Measurements from ENCODE around the gene MRGPRD. TPM values are rescaled to one million over a fixed set of nuclear protein-coding genes. Genes with fewer than 3 reads are reported as not detected.

MRGPRD gene
- total and polyA plus RNA-seq, 2 donors (not counting 1 experiment from before 2014, with no cell fraction given) = not detected

DNA sequence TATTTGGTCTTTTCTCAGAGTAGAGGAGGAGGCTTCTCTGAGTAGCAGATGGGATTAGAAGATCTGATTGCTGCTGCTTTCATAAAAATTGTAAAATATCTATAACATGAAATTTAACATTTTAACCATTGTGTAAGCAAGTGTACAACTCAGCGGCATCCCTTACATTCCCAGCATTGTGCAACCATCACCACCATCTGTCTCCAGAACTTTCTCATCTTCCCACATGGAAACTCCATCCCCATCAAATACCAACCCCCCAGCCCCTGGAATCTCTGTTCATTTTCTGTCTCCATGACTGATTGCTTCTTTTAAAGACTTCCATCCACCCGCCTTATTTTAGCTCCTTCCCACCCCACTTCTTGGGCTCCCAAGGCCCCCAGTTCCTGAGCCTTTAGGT, 32.3 kb downstream of the MRGPRD start:
- TF ChIP-seq EZH2 (IDR thresholded peaks at IDR 0.05; ENCODE audit: low read length, missing control alignments) = no peak
- TF ChIP-seq, protein P1, sequence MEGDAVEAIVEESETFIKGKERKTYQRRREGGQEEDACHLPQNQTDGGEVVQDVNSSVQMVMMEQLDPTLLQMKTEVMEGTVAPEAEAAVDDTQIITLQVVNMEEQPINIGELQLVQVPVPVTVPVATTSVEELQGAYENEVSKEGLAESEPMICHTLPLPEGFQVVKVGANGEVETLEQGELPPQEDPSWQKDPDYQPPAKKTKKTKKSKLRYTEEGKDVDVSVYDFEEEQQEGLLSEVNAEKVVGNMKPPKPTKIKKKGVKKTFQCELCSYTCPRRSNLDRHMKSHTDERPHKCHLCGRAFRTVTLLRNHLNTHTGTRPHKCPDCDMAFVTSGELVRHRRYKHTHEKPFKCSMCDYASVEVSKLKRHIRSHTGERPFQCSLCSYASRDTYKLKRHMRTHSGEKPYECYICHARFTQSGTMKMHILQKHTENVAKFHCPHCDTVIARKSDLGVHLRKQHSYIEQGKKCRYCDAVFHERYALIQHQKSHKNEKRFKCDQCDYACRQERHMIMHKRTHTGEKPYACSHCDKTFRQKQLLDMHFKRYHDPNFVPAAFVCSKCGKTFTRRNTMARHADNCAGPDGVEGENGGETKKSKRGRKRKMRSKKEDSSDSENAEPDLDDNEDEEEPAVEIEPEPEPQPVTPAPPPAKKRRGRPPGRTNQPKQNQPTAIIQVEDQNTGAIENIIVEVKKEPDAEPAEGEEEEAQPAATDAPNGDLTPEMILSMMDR (conservative IDR thresholded peaks at IDR 0.05 in 1 of 2, IDR thresholded peaks at IDR 0.05 in 1 of 2; ENCODE audit: low read depth in 1 of 2, low read length in 2 of 2) = no peak
- Histone ChIP-seq H3K9me3 (ENCODE audit: control insufficient read depth, insufficient read depth, low read depth, low read length) (no peaks in the 10 kb centered on the region), H4K20me1 (ENCODE audit: control insufficient read depth, extremely low read depth, insufficient read depth, low read length) (no peaks in the 10 kb centered on the region), H3K27ac (ENCODE audit: insufficient read depth, low read length) (no peak overlapping the region), H3K4me1 (ENCODE audit: control insufficient read depth, extremely low read depth, insufficient read depth, low read length) (peaks cover 2% of the 10 kb centered on the region), H3K27me3 (ENCODE audit: control insufficient read depth, insufficient read depth, low read length) (no peaks in the 10 kb centered on the region), H2AFZ (ENCODE audit: low read length) (no peak overlapping the region), H3K36me3 (ENCODE audit: control insufficient read depth, insufficient read depth, low read length) (no peaks in the 10 kb centered on the region), H3K4me3 (replicated peaks in 1 of 4; ENCODE audit: control extremely low read depth in 1 of 4, insufficient read depth in 1 of 4, low read depth in 3 of 4, low read length in 4 of 4) (no peak overlapping the region), H3K9ac (ENCODE audit: insufficient read depth, low read length) (no peak overlapping the region), H3K79me2 (ENCODE audit: control insufficient read depth, insufficient read depth, low read length) (no peaks in the 10 kb centered on the region), H3K4me2 (ENCODE audit: extremely low read depth, insufficient read depth, low read length) (no peak overlapping the region)
- peak in 1 of 2 donors; percentile 24 for DNase-seq (ENCODE audit: low read depth in 2 of 2)

DNA sequence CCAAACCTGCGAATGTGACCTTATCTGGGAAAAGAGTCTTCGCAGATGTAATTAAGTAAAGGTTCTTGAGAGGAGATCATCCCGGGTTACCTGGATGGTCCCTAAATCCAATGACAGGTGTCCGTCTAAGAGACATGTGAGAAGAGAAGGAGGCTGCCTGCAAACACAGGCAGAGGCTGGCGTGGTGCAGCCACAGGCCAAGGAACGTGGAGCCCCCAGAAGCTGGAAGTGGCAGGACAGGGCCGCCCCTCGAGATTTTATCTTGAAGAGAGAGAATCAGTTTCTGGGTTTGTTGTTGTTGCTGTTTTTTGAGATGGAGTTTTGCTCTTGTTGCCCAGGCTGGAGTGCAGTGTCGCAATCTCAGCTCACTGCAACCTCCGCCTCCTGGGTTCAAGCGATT, 33.6 kb downstream of the MRGPRD start:
- no peaks in the 10 kb centered on the region for H3K9me3 ChIP-seq (ENCODE audit: control insufficient read depth, insufficient read depth, low read depth, low read length)
- peaks cover 2% of the 10 kb centered on the region for H3K4me1 ChIP-seq (ENCODE audit: control insufficient read depth, extremely low read depth, insufficient read depth, low read length)
- no peak overlapping the region for H3K4me3 ChIP-seq (replicated peaks in 1 of 4; ENCODE audit: control extremely low read depth in 1 of 4, insufficient read depth in 1 of 4, low read depth in 3 of 4, low read length in 4 of 4)
- H2AFZ ChIP-seq (ENCODE audit: low read length) = no peak overlapping the region
- no peaks in the 10 kb centered on the region for H3K27me3 ChIP-seq (ENCODE audit: control insufficient read depth, insufficient read depth, low read length)
- no peak overlapping the region for H3K9ac ChIP-seq (ENCODE audit: insufficient read depth, low read length)
- no peak overlapping the region for H3K27ac ChIP-seq (ENCODE audit: insufficient read depth, low read length)
- H4K20me1 ChIP-seq (ENCODE audit: control insufficient read depth, extremely low read depth, insufficient read depth, low read length) = no peaks in the 10 kb centered on the region
- H3K79me2 ChIP-seq (ENCODE audit: control insufficient read depth, insufficient read depth, low read length) = no peaks in the 10 kb centered on the region
- no peak for TF ChIP-seq EZH2 (IDR thresholded peaks at IDR 0.05; ENCODE audit: low read length, missing control alignments)
- TF ChIP-seq, protein P1 (conservative IDR thresholded peaks at IDR 0.05 in 1 of 2, IDR thresholded peaks at IDR 0.05 in 1 of 2; ENCODE audit: low read depth in 1 of 2, low read length in 2 of 2) = no peak
- no peak overlapping the region for H3K4me2 ChIP-seq (ENCODE audit: extremely low read depth, insufficient read depth, low read length)
- no peaks in the 10 kb centered on the region for H3K36me3 ChIP-seq (ENCODE audit: control insufficient read depth, insufficient read depth, low read length)
- no peak for DNase-seq (ENCODE audit: low read depth in 2 of 2)

DNA sequence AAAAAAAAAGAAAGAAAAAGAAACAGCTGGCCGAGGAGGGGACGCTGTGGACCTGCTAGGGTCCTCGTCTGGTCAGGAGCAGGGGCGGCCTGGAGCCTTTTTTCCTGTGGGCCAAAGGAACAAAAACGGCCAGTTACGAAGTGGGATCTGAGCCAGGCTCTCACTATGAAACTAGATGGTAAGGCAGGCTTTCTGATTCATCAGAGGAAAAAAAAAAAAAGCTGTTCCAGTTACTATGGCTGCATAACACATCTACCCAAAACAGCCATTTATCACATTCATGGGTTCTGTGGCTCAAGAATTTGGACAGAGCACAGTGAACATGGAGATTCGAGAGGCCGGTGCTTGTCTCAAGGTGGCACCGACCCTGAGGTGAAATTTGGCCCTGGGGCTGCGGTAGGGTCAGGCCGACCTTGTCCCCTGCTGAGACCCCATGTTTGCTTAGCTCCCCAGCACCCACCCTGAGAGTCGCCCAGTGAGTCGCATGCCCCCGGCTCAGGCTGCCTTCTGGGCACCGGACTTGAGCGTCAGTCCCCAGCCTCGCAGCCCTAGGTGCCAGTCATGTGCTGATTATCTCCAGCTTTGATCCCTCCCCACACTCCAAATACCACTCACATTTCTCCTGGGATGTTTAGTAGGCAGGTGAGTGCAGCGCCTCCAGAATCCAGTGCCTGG, 34.2 kb downstream of the MRGPRD start:
- Histone ChIP-seq H3K36me3 (ENCODE audit: control insufficient read depth, insufficient read depth, low read length) (no peaks in the 10 kb centered on the region), H3K4me1 (ENCODE audit: control insufficient read depth, extremely low read depth, insufficient read depth, low read length) (peaks cover 2% of the 10 kb centered on the region), H2AFZ (ENCODE audit: low read length) (no peak overlapping the region), H3K27ac (ENCODE audit: insufficient read depth, low read length) (peak overlapping the region; percentile 17), H3K9me3 (ENCODE audit: control insufficient read depth, insufficient read depth, low read depth, low read length) (no peaks in the 10 kb centered on the region), H3K79me2 (ENCODE audit: control insufficient read depth, insufficient read depth, low read length) (no peaks in the 10 kb centered on the region), H3K9ac (ENCODE audit: insufficient read depth, low read length) (no peak overlapping the region), H3K4me3 (replicated peaks in 1 of 4; ENCODE audit: control extremely low read depth in 1 of 4, insufficient read depth in 1 of 4, low read depth in 3 of 4, low read length in 4 of 4) (no peak overlapping the region), H4K20me1 (ENCODE audit: control insufficient read depth, extremely low read depth, insufficient read depth, low read length) (no peaks in the 10 kb centered on the region), H3K4me2 (ENCODE audit: extremely low read depth, insufficient read depth, low read length) (no peak overlapping the region), H3K27me3 (ENCODE audit: control insufficient read depth, insufficient read depth, low read length) (no peaks in the 10 kb centered on the region)
- TF ChIP-seq, protein P1 (conservative IDR thresholded peaks at IDR 0.05 in 1 of 2, IDR thresholded peaks at IDR 0.05 in 1 of 2; ENCODE audit: low read depth in 1 of 2, low read length in 2 of 2) = no peak
- TF ChIP-seq EZH2 (IDR thresholded peaks at IDR 0.05; ENCODE audit: low read length, missing control alignments) = no peak
- DNase-seq (ENCODE audit: low read depth in 2 of 2) = peak; percentile 88 to 92

Data from fibroblast of lung (primary cell).